Prostate gland (tissue), 2 donors: ENCODE data around the gene SCYGR7. TPM values are rescaled to one million over a fixed set of nuclear protein-coding genes. Genes with fewer than 3 reads are reported as not detected.

ENCODE experiments used
- DNase-seq: peaks from one replicate; pipeline ENCODE4 v3.0.0-alpha.2; 2019; ENCODE audit warnings: low spot score
- H3K27ac ChIP-seq, 2 donors: fragments of 200-600 bp; sonication (generic); 2 replicates each; pipeline ENCODE4 v1.5.1; 2017 to 2019
- H3K27me3 ChIP-seq: fragments of 200-600 bp; sonication (generic); replicated peaks from 2 replicates; pipeline ENCODE4 v1.5.1; 2019; ENCODE audit not compliant: insufficient read depth
- H3K36me3 ChIP-seq, 2 donors: fragments of 200-600 bp; sonication (generic); 1 replicate in 1 of 2; 2 replicates in 1 of 2; pipeline versions ENCODE4 v1.5.1 to v1.8.1; 2017 to 2019
- H3K4me1 ChIP-seq: fragments of 200-600 bp; sonication (generic); replicated peaks from 2 replicates; pipeline ENCODE4 v1.5.1; 2019
- H3K4me3 ChIP-seq, 2 donors: fragments of 200-600 bp; sonication (generic); 2 replicates each; pipeline ENCODE4 v1.5.1; 2017 to 2019
- H3K9me3 ChIP-seq: fragments of 200-600 bp; sonication (generic); 2 replicates; pipeline ENCODE4 v1.5.1; 2017
- POLR2A ChIP-seq: fragments of 450-650 bp; IDR thresholded peaks from one replicate; pipeline ENCODE4 v1.6.1; 2016; ENCODE audit warnings: antibody characterized with exemption, mild to moderate bottlenecking
- POLR2AphosphoS5 ChIP-seq: sonication (generic); formaldehyde crosslinking; IDR thresholded peaks from one replicate; pipeline ENCODE4 v1.6.1; 2017; ENCODE audit warnings: antibody characterized with exemption
- WGBS: methylation state at CpG from one replicate; pipeline ENCODE4 v1.1.5; 2018; 5-methylcytosine and 5-hydroxymethylcytosine counted together
- intact Hi-C: fragments of 100-400 bp; cut with DNase I; formaldehyde crosslinking; loops from one replicate; pipeline ENCODE4 v1.14.2; 2022
- total RNA-seq, 2 donors: library from RNA; depleted of rRNA; stranded (reverse); fragments of >200 nt; gene quantifications; one replicate each; pipeline ENCODE4 v1.1.0, GENCODE V29; 2016
- TF ChIP-seq, protein P1 (sequence below), 4 experiments: fragments of 200-600 bp in 2 of 4; fragments of 450-650 bp in 2 of 4; sonication (generic) in 2 of 4; IDR thresholded peaks; 1 replicate in 3 of 4; 2 replicates in 1 of 4; pipeline ENCODE4 v1.5.1; 2016 to 2019; ENCODE audit warnings: antibody characterized with exemption in 4 of 4, mild to moderate bottlenecking in 2 of 4, moderate library complexity in 2 of 4

Gene SCYGR7, protein sequence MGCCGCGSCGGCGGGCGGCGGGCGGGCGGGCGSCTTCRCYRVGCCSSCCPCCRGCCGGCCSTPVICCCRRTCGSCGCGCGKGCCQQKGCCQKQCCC
- total RNA-seq: not detected

DNA sequence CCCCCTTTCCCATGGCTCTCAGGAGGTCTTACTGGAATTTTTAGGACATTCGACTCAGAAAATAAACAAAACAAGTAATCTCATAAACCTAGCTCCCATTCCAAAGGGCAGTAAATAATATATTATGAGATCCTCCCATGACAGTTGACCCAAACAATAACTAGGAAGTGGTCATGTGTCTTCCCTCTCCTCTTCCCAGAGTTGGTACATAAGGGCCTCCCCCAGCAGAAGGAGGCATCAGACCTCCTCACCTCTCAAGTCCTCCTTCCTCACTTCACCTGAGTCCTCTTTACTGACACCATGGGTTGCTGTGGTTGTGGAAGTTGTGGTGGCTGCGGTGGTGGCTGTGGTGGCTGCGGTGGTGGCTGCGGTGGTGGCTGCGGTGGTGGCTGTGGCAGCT lies at the start of gene SCYGR7:
SCYGR7 (plus strand) TSS at position 301 of the 400 bp plus-strand sequence; CDS start at position 301, 0 bp downstream.
- Histone ChIP-seq H3K4me3 (no peak within 1 kb of the TSS), H3K9me3 (no peaks in the 10 kb centered on the region), H3K4me1 (no peaks in the 10 kb centered on the region), H3K27ac (no peak within 1 kb of the TSS), H3K36me3 (no peaks in the 10 kb centered on the region), H3K27me3 (no peaks in the 10 kb centered on the region)
- no peak for TF ChIP-seq POLR2A
- TF ChIP-seq, protein P1, sequence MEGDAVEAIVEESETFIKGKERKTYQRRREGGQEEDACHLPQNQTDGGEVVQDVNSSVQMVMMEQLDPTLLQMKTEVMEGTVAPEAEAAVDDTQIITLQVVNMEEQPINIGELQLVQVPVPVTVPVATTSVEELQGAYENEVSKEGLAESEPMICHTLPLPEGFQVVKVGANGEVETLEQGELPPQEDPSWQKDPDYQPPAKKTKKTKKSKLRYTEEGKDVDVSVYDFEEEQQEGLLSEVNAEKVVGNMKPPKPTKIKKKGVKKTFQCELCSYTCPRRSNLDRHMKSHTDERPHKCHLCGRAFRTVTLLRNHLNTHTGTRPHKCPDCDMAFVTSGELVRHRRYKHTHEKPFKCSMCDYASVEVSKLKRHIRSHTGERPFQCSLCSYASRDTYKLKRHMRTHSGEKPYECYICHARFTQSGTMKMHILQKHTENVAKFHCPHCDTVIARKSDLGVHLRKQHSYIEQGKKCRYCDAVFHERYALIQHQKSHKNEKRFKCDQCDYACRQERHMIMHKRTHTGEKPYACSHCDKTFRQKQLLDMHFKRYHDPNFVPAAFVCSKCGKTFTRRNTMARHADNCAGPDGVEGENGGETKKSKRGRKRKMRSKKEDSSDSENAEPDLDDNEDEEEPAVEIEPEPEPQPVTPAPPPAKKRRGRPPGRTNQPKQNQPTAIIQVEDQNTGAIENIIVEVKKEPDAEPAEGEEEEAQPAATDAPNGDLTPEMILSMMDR (IDR thresholded peaks at IDR 0.05): no peak
- TF ChIP-seq POLR2AphosphoS5: no peak
- WGBS: 79% methylated on average over 5 of the region's 5 CpGs
- no peak for DNase-seq
- intact Hi-C loops: no loop called here

DNA sequence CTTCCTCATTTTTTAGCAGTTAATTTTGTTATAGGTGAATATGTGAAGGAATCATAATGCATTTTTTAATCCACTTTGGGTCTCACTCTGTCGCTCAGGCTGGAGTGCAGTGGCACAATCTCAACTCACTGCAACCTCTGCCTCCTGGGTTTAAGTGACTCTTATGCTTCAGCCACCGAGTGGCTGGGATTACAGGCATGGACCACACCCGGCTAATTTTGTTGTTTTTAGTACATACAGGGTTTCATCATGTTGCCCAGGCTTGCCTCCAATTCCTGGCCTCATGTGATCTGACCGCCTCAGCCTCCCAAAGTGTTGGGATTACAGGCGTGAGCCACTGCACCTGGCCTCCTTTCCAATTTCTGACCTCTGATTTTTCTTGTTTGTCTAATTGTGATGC lies 43.9 kb upstream of the SCYGR7 start:
- TF ChIP-seq POLR2A: no peak
- no peak for TF ChIP-seq POLR2AphosphoS5
- TF ChIP-seq, protein P1 (IDR thresholded peaks at IDR 0.05): no peak
- no peaks in the 10 kb centered on the region for H3K36me3 ChIP-seq
- WGBS: 86% methylated on average over 5 of the region's 5 CpGs

DNA sequence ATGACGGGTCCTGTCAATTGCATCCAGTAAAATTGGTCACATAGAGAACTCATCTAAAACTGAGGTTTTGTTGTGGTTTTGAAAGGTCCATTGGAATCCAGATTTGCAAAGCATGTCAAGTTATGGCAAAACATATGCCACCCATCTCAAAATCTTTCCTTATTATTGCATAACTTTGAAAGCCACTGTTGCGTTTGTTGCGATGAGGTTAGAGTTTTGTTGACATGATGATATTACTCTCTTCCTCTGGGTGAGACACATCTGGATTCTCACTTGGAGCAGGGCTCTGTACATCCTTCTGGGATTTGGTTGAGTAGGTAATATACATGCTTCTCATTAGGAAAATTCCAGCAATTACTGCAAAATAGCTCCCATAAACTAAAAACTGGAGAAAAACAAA lies 40.9 kb upstream of the SCYGR7 start:
- H3K4me3 ChIP-seq: no peak overlapping the region
- intact Hi-C loops: no loop called here
- TF ChIP-seq POLR2A (no peak), POLR2AphosphoS5 (no peak)
- TF ChIP-seq, protein P1 (IDR thresholded peaks at IDR 0.05): no peak
- H3K36me3 ChIP-seq: no peaks in the 10 kb centered on the region
- no peak for DNase-seq
- H3K4me1 ChIP-seq: no peaks in the 10 kb centered on the region
- WGBS: 97% methylated on average over 3 of the region's 3 CpGs
- no peaks in the 10 kb centered on the region for H3K27me3 ChIP-seq
- H3K9me3 ChIP-seq: no peaks in the 10 kb centered on the region
- H3K27ac ChIP-seq: no peak overlapping the region

More for the DNA sequence above, 43.9 kb upstream of the SCYGR7 start:
- Histone ChIP-seq H3K4me1 (no peaks in the 10 kb centered on the region), H3K9me3 (no peaks in the 10 kb centered on the region), H3K4me3 (no peak overlapping the region), H3K27ac (no peak overlapping the region), H3K27me3 (no peaks in the 10 kb centered on the region)
- intact Hi-C loops: no loop called here
- DNase-seq: no peak

DNA sequence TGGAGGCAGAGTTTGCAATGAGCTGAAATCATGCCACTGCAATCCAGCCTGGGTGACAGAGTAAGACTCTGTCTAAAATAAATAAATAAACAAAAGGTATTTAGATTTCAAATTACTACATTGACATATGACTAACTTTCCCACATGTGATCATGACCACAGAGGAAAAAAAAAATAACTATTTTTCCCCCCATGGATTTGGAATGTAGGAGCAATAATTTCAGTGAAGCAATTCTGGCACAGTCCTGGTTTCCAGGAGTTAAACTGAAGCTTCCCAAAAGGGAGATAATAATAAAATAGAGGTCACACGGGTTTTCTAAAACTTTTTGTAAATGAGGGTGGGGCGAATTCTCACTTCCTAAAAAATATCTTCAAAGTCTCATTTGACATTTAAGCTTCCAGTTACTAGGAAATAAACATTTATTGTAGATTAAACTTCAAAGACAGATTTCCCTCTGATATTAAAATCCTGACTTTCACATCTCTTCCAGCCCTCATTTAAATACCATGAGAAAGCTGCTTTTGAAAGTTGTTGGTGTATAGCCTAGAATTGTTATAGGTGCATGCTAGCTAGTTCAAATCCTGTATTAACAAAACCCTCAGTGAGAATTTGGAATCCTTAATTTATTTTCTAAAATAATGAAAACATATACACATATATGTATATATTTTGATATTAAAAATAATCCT lies 31.0 kb upstream of the SCYGR7 start:
- 41% methylated on average over 2 of the region's 2 CpGs for WGBS
- Histone ChIP-seq H3K9me3 (no peaks in the 10 kb centered on the region), H3K27me3 (no peaks in the 10 kb centered on the region), H3K27ac (no peak overlapping the region), H3K4me3 (no peak overlapping the region), H3K36me3 (no peaks in the 10 kb centered on the region), H3K4me1 (no peaks in the 10 kb centered on the region)
- intact Hi-C loops: no loop called here
- TF ChIP-seq POLR2AphosphoS5 (no peak), POLR2A (no peak)
- TF ChIP-seq, protein P1 (IDR thresholded peaks at IDR 0.05): no peak
- no peak for DNase-seq

DNA sequence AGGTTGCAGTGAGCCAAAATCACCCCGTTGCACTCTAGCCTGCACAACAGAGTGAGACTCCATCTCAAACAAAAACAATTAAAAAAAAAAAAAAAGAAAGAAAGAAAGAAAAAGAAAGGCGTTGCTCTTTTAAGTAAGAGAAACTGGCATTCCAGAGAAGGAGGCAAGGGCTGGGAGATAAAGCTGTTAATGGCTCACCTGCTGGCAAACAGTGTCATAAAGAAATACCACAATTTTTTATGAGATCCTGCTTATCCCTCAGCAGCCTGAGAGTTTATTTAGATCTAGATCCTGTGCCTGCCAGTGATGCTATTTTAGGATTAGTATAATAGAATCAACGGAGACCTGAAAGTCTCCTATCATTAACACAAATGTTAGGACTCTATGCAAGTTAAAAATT lies 26.6 kb upstream of the SCYGR7 start:
- no peak for DNase-seq
- no peaks in the 10 kb centered on the region for H3K27me3 ChIP-seq
- TF ChIP-seq POLR2A (no peak), POLR2AphosphoS5 (no peak)
- TF ChIP-seq, protein P1 (IDR thresholded peaks at IDR 0.05): no peak
- no peaks in the 10 kb centered on the region for H3K4me1 ChIP-seq
- H3K36me3 ChIP-seq: no peaks in the 10 kb centered on the region
- no peak overlapping the region for H3K27ac ChIP-seq
- H3K9me3 ChIP-seq: no peaks in the 10 kb centered on the region
- no peak overlapping the region for H3K4me3 ChIP-seq
- 34% methylated on average over 3 of the region's 3 CpGs for WGBS
- intact Hi-C loops: no loop called here
